Chondrocyte (in vitro differentiated cells): ENCODE data around the gene PTTG2. TPM values are rescaled to one million over a fixed set of nuclear protein-coding genes. Genes with fewer than 3 reads are reported as not detected.

ENCODE experiments used
- DNase-seq: peaks from one replicate; pipeline ENCODE4 v3.0.0; 2021; ENCODE audit warnings: mixed read lengths, low spot score
- H3K27ac Mint-ChIP-seq: one replicate; pipeline ENCODE4 v1.8.0; 2021; ENCODE audit warnings: mild to moderate bottlenecking, moderate library complexity, mixed read lengths; ENCODE audit not compliant: unreplicated experiment
- H3K27me3 Mint-ChIP-seq: 2 replicates; pipeline ENCODE4 v1.8.0; 2021; ENCODE audit warnings: low read depth, mixed read lengths
- H3K36me3 Mint-ChIP-seq: 2 replicates; pipeline ENCODE4 v1.8.0; 2021; ENCODE audit warnings: low read depth, mixed read lengths
- H3K4me1 Mint-ChIP-seq: 2 replicates; pipeline ENCODE4 v1.8.0; 2021; ENCODE audit warnings: low read depth, mild to moderate bottlenecking, mixed read lengths
- H3K4me3 Mint-ChIP-seq: one replicate; pipeline ENCODE4 v1.8.0; 2021; ENCODE audit warnings: mild to moderate bottlenecking, moderate library complexity, mixed read lengths; ENCODE audit not compliant: unreplicated experiment
- H3K9me3 Mint-ChIP-seq: 2 replicates; pipeline ENCODE4 v1.8.0; 2021; ENCODE audit warnings: low read depth, mixed read lengths
- total RNA-seq: library from RNA; stranded (reverse); gene quantifications from 3 replicates; pipeline ENCODE4 v1.2.1, GENCODE V29; 2021
- TF ChIP-seq, protein P1 (sequence below): fragments of 200-600 bp; sonication (generic); IDR thresholded peaks from 2 replicates; pipeline ENCODE4 v1.5.0; 2021; ENCODE audit warnings: antibody characterized with exemption, mild to moderate bottlenecking, moderate library complexity

The PTTG2 gene
- total RNA-seq, 1 donor from 2014 or later: 0.45 TPM

DNA sequence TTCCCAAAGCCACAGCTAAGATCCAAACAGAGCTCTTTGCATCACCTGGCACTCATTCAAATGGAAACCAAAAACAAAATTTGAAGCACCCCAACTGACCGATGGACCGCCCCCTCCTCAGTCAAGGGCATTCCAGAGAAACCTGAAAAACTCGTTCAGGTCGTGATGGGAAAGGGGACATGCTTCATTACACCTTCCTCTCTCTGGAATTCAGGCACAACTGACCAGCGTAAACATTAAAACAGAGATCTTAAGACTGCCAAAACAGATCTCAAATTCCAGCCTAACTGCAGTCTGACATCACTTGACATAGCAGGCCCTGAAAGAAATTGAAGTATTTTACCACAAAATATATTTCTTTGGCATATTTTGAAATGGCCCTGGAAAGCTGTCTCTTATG, 28.5 kb downstream of the PTTG2 start:
- Mint-ChIP-seq H3K9me3 (no peaks in the 10 kb centered on the region), H3K4me3 (no peak overlapping the region), H3K4me1 (peaks cover 28% of the 10 kb centered on the region), H3K27ac (peak overlapping the region; percentile 2), H3K27me3 (no peaks in the 10 kb centered on the region), H3K36me3 (no peaks in the 10 kb centered on the region)
- no peak for DNase-seq
- TF ChIP-seq, protein P1, sequence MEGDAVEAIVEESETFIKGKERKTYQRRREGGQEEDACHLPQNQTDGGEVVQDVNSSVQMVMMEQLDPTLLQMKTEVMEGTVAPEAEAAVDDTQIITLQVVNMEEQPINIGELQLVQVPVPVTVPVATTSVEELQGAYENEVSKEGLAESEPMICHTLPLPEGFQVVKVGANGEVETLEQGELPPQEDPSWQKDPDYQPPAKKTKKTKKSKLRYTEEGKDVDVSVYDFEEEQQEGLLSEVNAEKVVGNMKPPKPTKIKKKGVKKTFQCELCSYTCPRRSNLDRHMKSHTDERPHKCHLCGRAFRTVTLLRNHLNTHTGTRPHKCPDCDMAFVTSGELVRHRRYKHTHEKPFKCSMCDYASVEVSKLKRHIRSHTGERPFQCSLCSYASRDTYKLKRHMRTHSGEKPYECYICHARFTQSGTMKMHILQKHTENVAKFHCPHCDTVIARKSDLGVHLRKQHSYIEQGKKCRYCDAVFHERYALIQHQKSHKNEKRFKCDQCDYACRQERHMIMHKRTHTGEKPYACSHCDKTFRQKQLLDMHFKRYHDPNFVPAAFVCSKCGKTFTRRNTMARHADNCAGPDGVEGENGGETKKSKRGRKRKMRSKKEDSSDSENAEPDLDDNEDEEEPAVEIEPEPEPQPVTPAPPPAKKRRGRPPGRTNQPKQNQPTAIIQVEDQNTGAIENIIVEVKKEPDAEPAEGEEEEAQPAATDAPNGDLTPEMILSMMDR: no peak

DNA sequence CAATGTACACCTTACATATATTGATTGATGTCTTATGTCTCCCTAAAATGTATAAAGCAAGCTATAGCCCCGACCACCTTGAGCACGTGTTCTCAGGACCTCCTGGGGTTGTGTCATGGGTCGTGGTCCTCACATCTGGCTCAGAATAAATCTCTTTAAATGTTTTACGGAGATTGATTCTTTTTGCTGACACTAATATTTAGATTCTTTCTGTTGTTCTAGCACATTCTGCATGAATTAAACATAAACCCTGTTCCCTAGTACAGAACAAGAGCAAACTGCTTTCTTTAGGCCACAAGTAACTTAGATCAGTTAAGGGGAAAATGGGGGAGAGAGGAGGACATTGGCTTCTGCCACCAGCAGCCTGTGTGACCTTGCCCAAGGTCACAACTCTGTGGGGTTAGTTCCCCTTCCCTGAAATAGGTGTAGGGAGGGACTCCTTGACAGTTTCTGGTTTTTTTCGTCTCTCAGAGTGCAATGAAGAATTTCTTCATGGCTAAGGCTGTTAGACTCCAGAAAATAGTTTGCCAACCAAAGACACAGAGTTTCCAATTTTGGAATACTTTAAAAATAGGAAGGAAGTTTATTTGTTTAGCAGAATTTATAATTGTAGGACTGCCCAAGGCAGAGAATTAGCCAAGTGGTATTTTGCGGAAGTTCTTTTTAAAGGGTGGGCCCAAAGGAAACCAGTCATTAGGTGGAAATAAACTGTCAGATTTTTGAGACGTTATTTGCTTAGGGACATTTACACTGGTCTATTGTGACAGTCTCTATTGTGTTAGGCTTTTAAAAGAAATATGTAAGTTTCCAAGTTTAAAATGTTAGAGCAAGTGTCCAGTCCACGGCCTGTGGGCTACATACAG, 29.4 kb downstream of the PTTG2 start:
- Mint-ChIP-seq H3K4me3 (no peak overlapping the region), H3K27me3 (no peaks in the 10 kb centered on the region), H3K9me3 (no peaks in the 10 kb centered on the region), H3K4me1 (peaks cover 23% of the 10 kb centered on the region), H3K27ac (peak overlapping the region; percentile 60), H3K36me3 (no peaks in the 10 kb centered on the region)
- TF ChIP-seq, protein P1: no peak
- no peak for DNase-seq

DNA sequence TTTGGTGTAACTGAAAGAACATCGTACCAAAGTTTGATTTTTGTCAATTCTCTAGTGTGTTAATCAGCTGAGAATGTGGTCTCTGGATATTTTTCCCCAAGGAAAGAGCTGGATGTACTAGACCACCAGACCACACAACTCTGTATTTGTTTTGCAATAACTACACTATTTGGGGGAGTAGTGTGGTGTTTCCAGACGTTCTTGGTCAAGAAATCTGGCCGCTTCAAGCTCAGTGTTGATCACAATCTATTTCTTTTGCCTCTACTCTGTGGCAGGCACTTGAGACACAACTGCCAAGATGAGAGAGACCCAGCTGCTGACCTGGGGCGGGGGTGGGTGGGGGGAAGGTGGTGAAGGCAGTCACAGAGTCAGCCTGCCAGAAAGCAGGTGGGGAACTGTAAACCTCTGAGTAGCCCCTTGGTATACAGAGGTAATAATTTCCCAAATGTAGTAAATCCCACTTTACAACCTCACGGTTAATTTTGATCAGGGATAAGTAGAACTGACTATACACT, 30.6 kb downstream of the PTTG2 start:
- Mint-ChIP-seq H3K4me3 (no peak overlapping the region), H3K9me3 (no peaks in the 10 kb centered on the region), H3K27ac (no peak overlapping the region), H3K36me3 (no peaks in the 10 kb centered on the region), H3K4me1 (peaks cover 23% of the 10 kb centered on the region), H3K27me3 (no peaks in the 10 kb centered on the region)
- DNase-seq: no peak
- TF ChIP-seq, protein P1: no peak

DNA sequence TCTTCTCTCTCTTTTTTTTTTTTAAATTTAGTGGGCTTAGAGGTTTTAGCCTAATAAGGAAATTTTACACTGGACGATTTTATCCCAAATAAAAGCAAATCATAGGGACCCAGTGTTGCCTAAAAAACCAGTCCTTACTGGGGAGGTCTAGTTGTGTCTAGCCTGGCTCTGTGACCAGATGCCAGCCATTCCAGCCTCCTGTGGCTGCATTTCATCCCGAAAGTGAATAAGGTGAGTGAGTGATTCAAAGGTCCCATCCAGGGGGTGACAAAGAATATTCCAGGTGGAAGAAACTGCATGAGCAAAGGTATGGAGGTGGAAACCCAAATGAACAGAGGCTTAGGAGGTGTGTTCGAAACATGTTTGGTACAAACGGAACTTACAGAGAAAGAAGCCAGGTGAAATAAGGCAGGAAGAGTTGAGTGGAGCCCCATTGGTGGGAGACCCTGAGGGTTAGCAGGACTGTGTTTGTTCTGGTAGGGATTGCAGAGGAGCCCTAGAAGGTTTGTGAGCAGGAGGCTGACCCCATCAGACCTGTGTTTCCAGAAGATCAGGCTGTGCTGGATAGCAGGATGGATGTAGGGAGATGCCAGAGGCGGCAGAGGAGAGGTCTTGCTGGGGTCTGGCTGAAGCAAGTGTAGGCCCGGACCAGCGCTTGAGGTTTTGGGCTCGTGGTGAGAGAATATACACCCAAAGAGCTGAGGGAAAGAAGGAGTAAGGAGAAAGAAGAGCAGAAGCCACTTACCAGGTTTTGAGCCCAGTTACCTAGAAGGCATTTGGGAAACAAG, 31.6 kb downstream of the PTTG2 start:
- no peak for DNase-seq
- H3K4me3 Mint-ChIP-seq: no peak overlapping the region
- TF ChIP-seq, protein P1: no peak
- no peaks in the 10 kb centered on the region for H3K36me3 Mint-ChIP-seq
- peaks cover 23% of the 10 kb centered on the region for H3K4me1 Mint-ChIP-seq
- no peaks in the 10 kb centered on the region for H3K27me3 Mint-ChIP-seq
- no peak overlapping the region for H3K27ac Mint-ChIP-seq
- H3K9me3 Mint-ChIP-seq: no peaks in the 10 kb centered on the region

DNA sequence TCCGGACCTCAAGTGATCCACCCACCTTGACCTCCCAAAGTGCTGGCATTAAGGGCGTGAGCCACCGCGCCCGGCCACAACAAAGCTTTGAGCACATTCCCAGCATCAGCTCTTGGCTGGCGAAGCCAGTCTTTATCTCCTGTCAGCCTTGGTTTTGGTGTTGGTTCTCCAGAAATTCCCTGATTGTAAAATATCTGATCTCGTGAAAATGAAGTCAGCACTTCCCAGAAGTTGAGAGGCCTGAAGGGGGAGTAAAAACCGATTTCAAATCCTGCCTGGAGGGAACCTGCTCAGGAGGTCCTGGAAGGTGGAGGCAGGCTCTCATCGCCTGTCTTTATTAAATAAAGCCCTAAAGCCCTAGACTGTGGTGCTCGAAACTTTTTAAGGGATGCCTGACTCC, 33.6 kb downstream of the PTTG2 start:
- Mint-ChIP-seq H3K27ac (no peak overlapping the region), H3K4me1 (peaks cover 17% of the 10 kb centered on the region)
- DNase-seq: no peak

More for the DNA sequence above, 33.6 kb downstream of the PTTG2 start:
- TF ChIP-seq, protein P1: no peak
- no peaks in the 10 kb centered on the region for H3K9me3 Mint-ChIP-seq
- no peak overlapping the region for H3K4me3 Mint-ChIP-seq
- H3K27me3 Mint-ChIP-seq: no peaks in the 10 kb centered on the region
- H3K36me3 Mint-ChIP-seq: no peaks in the 10 kb centered on the region
